Activated gamma-delta T cell (primary cell): Measurements from ENCODE around the gene CRB2.

Experiments used
- DNase-seq: peaks from one replicate; lab custom pipeline; 2025; lab: John Stamatoyannopoulos, UW

The CRB2 gene

GRCh38 chr9:123421186-123421585, 65.2 kb downstream of the CRB2 start:
- no peak for DNase-seq

DNA sequence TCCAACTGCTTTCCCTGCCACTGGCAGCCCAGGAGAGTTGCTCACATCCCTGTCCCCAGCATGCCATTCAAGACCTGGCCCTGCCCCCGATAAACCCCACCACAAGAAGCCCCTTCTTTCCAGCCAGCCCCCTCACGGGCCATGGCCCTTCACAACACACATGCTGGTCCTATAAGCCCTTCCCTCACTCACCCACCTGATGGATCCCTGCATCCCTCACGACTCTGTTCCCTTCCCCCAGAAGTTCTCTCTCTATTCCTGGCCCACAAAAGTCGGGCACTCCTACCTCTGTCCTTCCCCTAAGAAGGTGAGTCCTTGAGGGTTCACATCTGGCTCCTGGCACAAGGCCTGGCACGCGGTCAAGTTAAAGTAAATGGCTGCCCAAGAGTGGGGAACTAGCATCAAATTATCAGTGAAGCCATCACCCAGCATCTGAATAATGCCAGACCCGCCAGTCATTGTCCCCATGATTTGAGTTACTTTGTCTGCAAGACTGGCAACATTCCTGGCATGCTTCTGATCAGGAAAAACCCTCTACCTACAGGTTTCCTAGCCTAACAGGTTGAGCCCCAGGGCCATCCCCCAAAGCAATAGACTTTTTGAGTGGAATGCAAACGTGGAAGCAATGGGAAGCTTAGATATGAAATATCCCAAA, 65.9 kb downstream of the CRB2 start:
- DNase-seq, result no peak

DNA sequence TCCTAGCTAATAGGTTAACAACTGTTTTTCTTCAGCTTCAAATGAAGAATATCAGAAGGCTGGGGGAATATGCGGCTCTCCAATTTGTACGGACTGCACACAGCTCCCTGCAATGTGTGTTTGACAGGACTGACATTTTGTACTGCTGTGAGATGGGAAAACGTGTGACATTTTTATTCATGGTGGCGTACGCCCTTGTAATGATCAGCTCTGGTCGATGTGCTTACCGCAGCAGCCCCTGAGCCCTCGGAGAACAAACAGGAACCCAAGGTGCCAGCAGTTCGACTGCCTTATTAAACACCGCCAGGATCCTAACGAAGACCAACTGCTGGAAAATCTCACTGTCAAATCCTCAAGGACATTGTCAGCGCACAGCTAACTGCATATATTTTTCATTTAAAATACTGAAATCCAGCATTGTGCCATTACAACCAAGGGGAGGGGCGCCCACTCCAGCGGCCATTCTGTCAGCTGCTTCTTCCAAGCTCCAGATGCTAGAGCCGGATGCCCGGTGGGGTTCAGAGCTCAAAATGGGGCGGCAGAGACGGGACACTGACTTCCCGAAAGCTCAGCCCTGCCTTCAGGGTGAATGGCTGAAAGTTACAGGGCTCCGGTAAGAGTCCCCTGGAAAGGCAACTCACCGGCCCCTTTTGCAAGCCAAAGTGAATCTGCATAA, 66.8 kb downstream of the CRB2 start:
- DNase-seq, result no peak

DNA sequence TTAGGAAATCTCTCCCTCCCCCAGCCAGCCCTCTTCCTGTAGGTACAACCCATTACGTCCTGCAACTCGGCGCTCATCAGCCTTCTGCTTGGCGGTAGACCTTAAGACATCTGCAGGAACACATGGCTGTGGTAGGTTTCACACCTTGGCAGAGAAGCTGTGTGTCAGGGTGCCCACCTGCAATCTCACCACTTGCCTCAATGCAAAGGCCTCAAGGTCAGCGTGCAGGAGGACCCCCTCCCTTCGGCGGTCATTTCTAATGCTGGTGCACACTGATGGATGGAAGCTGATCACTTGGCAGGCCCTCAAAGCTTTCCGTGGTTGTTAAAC, 67.3 kb downstream of the CRB2 start:
- DNase-seq, result no peak

- DNase-seq, result no peak
Measured at GRCh38 chr9:123424131-123424530, 68.1 kb downstream of the CRB2 start.

GRCh38 chr9:123424552-123425225, 68.7 kb downstream of the CRB2 start:
- DNase-seq, result no peak

GRCh38 chr9:123425261-123425821, 69.3 kb downstream of the CRB2 start:
- no peak for DNase-seq

GRCh38 chr9:123425836-123426365, 69.9 kb downstream of the CRB2 start:
- DNase-seq, result no peak

DNA sequence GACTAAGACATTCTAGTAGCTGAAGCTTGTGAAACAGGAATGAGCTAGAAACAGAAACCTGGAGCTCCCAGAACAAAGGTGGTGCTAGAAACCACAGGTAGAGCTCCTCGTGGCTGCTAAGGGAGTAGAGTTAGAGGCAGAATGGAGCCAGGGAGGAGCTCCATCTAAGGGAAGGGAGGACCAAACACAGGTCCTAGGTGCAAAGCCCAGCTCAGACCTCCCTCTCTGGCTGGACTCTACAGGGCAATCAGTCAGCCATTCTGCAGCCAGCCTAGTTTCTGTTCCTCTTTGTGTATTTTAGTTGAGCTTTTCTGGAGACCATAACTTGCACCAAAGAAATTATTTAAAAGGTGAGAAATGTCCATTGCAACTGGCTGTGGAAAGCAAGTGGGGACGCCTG, 70.4 kb downstream of the CRB2 start:
- DNase-seq, result no peak
